ENCODE measurements around the gene NTRK1.
A peak's percentile ranks its signal among the peaks of the same experiment; 100 is the strongest.
"Not testable (repeated sequence)": the region's sequence is repeated elsewhere in the genome, so short reads cannot be mapped to it uniquely, and the experiment has no call there.

NTRK1 gene

GRCh38 chr1:156920233-156921052, 59.8 kb downstream of the NTRK1 start, which contains the start of gene LRRC71:
LRRC71 (plus strand) TSS chr1:156920632; CDS start chr1:156920804, 172 bp downstream.
- DNase-seq = peak; percentile 94

DNA sequence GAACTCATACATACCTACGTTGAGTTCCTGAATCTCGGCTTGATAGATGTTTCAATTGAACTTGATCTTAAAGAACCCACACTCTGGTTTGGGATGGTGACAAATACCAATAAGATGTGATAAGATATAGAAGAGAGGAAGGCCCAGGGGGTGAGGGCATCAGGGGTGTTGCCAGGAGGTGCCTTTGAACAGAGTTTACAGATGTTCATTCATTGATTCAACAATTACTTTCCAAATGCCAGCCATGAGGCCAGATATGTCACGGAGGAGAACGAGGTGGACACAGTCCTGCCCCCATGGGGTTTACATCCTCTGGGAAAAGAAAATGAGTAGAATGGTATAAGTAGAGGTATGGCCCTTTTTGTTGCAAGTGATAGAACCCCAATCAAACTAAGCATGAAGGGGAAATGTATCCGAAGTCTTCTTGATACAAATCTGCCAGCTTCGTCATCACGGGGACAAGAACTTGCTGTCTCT, 60.4 kb downstream of the NTRK1 start:
- no peak for DNase-seq

- peak; percentile 34 for DNase-seq
These were observed 62.5 kb downstream of the NTRK1 start for GRCh38 chr1:156922986-156923669.

DNA sequence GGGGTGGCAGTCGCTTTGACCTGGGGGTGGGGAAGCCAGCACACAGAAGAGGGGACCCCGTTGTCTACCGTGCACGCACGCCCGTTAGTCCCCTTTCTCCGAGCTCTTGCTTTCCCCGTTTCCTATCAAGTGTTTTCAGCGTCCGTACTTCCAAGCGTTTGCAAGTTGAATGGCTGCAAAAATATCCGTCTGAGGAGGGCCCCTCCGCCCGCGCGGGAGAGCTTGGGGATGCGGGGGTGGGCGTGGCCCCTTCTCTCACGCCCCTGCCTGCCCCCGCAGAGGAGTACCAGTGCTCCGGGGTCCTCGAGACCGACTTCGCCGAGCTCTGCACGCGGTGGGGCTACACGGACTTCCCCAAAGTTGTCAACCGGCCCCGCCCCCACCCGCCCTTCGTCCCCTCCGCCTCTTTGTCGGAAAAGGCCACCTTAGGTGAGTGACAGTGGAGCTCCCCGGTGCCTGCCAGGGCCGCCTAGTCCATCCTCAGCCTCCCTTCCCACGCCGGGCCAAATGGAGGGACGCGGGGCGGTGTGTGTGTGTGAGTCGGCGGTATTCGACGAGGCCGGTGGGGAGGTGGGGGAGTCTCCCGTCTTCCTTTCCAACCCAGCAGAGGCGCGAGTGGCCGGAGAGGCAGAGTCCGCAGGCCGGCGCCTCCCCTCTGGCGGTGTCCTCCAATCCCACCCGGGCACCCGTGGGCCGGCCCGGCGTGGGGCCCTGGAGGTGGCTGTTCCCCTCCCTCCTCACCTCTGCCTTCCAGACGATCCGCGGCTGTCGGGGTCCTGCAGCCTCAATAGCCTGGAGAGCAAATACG, 63.2 kb downstream of the NTRK1 start:
- DNase-seq = no peak

GRCh38 chr1:156924478-156925153, 64.0 kb downstream of the NTRK1 start:
- DNase-seq = peak; percentile 36

DNA sequence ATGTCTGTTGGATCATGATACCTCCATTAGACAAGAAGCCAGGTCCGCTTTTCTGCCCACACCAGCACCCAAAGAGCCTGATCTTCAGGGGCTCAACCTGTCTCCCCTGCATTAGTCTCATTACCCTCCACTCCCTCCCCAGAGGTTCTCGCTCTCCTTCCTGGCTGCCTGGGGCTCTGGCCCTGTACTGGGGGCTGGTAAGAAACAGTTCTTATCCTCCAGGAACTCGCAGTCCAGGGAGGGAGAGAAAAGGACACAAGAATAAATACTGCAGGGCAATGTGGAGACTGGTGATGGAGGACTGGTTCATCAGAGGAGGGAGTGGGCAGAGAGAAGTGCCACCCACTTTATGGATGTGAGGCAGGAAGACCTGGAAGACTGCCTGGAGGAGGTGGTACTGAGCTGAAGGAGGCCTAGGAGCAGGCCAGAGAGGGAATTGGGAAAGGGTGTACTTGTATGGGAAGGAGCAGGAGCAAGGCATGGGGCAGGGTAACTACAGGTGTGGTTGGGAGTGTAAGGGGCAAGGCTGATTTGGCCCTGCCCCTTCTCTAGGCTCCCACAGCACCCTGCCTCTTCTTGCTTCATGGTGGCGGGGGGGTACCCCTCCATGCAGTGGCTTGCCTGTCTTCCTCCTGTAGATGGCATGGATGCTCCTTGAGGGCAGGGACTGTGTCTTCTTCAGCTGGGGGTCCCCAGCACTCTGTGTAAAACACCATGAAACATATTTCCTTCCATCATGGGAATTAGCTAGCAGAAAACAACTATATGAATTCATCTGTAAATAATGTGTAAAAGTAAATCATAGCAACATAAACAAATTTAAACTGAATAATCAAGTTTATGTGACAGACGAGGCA, 64.7 kb downstream of the NTRK1 start:
- DNase-seq = no peak

GRCh38 chr1:156926175-156926574, 65.5 kb downstream of the NTRK1 start:
- peak; percentile 62 for DNase-seq

GRCh38 chr1:156926695-156927094, 66.0 kb downstream of the NTRK1 start:
- DNase-seq = not testable (repeated sequence)

- peak; percentile 91 for DNase-seq
These were observed 66.8 kb downstream of the NTRK1 start for GRCh38 chr1:156927215-156928042.

GRCh38 chr1:156928043-156928602, 67.5 kb downstream of the NTRK1 start:
- peak; percentile 63 for DNase-seq

GRCh38 chr1:156929596-156930238, 69.1 kb downstream of the NTRK1 start:
- DNase-seq = peak; percentile 34

GRCh38 chr1:156930483-156930882, 69.8 kb downstream of the NTRK1 start:
- no peak for DNase-seq
